HG02852 (cell line): ENCODE measurements around the gene TBCB.
"Not testable (repeated sequence)": the region's sequence is repeated elsewhere in the genome, so short reads cannot be mapped to it uniquely, and the experiment has no call there.

ENCODE experiments used
- ATAC-seq: cut with Tn5 transposase; IDR thresholded peaks from one replicate; pipeline ENCODE4 v1.9.1; 2021; ENCODE audit warnings: mild to moderate bottlenecking, moderate library complexity; ENCODE audit not compliant: unreplicated experiment

The TBCB gene

GRCh38 chr19:36169084-36169760 is 54.0 kb downstream of the TBCB start:
- ATAC-seq: no peak

GRCh38 chr19:36172852-36173251 is 57.6 kb downstream of the TBCB start:
- ATAC-seq: no peak

GRCh38 chr19:36173846-36174245 is 58.6 kb downstream of the TBCB start:
- not testable (repeated sequence) for ATAC-seq
